Breast epithelium (tissue), 3 donors: ENCODE measurements around the gene SIVA1.

Experiments used
- POLR2A ChIP-seq: fragments of 450-650 bp; IDR thresholded peaks from one replicate; pipeline ENCODE4 v1.6.1; 2016; ENCODE audit warnings: antibody characterized with exemption, mild to moderate bottlenecking, moderate library complexity
- TF ChIP-seq, protein P1 (sequence below), 3 donors: fragments of 450-650 bp; IDR thresholded peaks; one replicate each; pipeline ENCODE4 v1.5.1; 2016 to 2017; ENCODE audit warnings: antibody characterized with exemption in 3 of 3, mild to moderate bottlenecking in 3 of 3, moderate library complexity in 3 of 3

GRCh38 chr14:104742586-104743455 lies 10.1 kb upstream of the SIVA1 start:
- TF ChIP-seq, protein P1, sequence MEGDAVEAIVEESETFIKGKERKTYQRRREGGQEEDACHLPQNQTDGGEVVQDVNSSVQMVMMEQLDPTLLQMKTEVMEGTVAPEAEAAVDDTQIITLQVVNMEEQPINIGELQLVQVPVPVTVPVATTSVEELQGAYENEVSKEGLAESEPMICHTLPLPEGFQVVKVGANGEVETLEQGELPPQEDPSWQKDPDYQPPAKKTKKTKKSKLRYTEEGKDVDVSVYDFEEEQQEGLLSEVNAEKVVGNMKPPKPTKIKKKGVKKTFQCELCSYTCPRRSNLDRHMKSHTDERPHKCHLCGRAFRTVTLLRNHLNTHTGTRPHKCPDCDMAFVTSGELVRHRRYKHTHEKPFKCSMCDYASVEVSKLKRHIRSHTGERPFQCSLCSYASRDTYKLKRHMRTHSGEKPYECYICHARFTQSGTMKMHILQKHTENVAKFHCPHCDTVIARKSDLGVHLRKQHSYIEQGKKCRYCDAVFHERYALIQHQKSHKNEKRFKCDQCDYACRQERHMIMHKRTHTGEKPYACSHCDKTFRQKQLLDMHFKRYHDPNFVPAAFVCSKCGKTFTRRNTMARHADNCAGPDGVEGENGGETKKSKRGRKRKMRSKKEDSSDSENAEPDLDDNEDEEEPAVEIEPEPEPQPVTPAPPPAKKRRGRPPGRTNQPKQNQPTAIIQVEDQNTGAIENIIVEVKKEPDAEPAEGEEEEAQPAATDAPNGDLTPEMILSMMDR (IDR thresholded peaks at IDR 0.05) = no peak
- no peak for TF ChIP-seq POLR2A
